GM21576 (cell line): ENCODE measurements around the gene POGK.
"Not testable (repeated sequence)": the region's sequence is repeated elsewhere in the genome, so short reads cannot be mapped to it uniquely, and the experiment has no call there.

Experiments used
- ATAC-seq: cut with Tn5 transposase; IDR thresholded peaks from one replicate; pipeline ENCODE4 v1.9.1; 2021; ENCODE audit warnings: mild to moderate bottlenecking, moderate library complexity; ENCODE audit not compliant: unreplicated experiment

The POGK gene

GRCh38 chr1:166852918-166853317 is 13.6 kb downstream of the POGK start:
- ATAC-seq: no peak

- no peak for ATAC-seq
Observed at GRCh38 chr1:166855558-166855957, 16.3 kb downstream of the POGK start.

- no peak for ATAC-seq
Observed at GRCh38 chr1:166857995-166858394, 18.7 kb downstream of the POGK start.

GRCh38 chr1:166858726-166859419 is 19.6 kb downstream of the POGK start:
- ATAC-seq: no peak

GRCh38 chr1:166859597-166859996 is 20.3 kb downstream of the POGK start:
- no peak for ATAC-seq

- ATAC-seq: no peak
Observed at GRCh38 chr1:166865926-166866325, 26.7 kb downstream of the POGK start.

- ATAC-seq: no peak
Observed at GRCh38 chr1:166868639-166869038, 29.4 kb downstream of the POGK start.

- no peak for ATAC-seq
Observed at GRCh38 chr1:166869318-166870099, 30.2 kb downstream of the POGK start.

GRCh38 chr1:166870584-166870983 is 31.3 kb downstream of the POGK start:
- ATAC-seq: no peak

- no peak for ATAC-seq
Observed at GRCh38 chr1:166874464-166874863, 35.2 kb downstream of the POGK start.

- ATAC-seq: no peak
Observed at GRCh38 chr1:166875302-166875733, 36.0 kb downstream of the POGK start.

GRCh38 chr1:166875734-166876539 is 36.7 kb downstream of the POGK start, which contains the start of gene TADA1:
TADA1 (minus strand) TSS chr1:166876264; CDS start chr1:166876233, 31 bp downstream.
- peak; percentile 88 for ATAC-seq

GRCh38 chr1:166876540-166876838 is 37.2 kb downstream of the POGK start:
- ATAC-seq: no peak

- ATAC-seq: not testable (repeated sequence)
Observed at GRCh38 chr1:166878173-166878917, 39.1 kb downstream of the POGK start.

GRCh38 chr1:166882893-166883292 is 43.6 kb downstream of the POGK start:
- no peak for ATAC-seq

GRCh38 chr1:166884040-166884642 is 44.9 kb downstream of the POGK start:
- ATAC-seq: no peak

GRCh38 chr1:166884971-166885370 is 45.7 kb downstream of the POGK start:
- ATAC-seq: no peak

- ATAC-seq: no peak
Observed at GRCh38 chr1:166888373-166889111, 49.3 kb downstream of the POGK start.

GRCh38 chr1:166889776-166890175 is 50.5 kb downstream of the POGK start:
- ATAC-seq: no peak

GRCh38 chr1:166895766-166896165 is 56.5 kb downstream of the POGK start:
- no peak for ATAC-seq
